MG63 (cell line): ENCODE measurements around the gene CEP128. TPM values are rescaled to one million over a fixed set of nuclear protein-coding genes. Genes with fewer than 3 reads are reported as not detected.

ENCODE experiments used
- DNase-seq: peaks from one replicate; pipeline ENCODE4 v3.0.0-alpha.2; 2020
- H3K27me3 ChIP-seq: fragments of 250-450 bp; sonication (Bioruptor Pico); 2 replicates; pipeline ENCODE4 v1.5.1; 2020; ENCODE audit warnings: mild to moderate bottlenecking, moderate library complexity
- H3K36me3 ChIP-seq: fragments of 250-450 bp; sonication (Bioruptor Pico); 2 replicates; pipeline ENCODE4 v1.5.1; 2020; ENCODE audit warnings: mild to moderate bottlenecking, moderate library complexity
- H3K4me3 ChIP-seq: fragments of 250-450 bp; sonication (Bioruptor Pico); 2 replicates; pipeline ENCODE4 v1.5.1; 2020; ENCODE audit warnings: mild to moderate bottlenecking, moderate library complexity
- H3K9me3 ChIP-seq: fragments of 250-450 bp; sonication (Bioruptor Pico); 2 replicates; pipeline ENCODE4 v1.5.1; 2020; ENCODE audit warnings: mild to moderate bottlenecking, moderate library complexity
- total RNA-seq: library from RNA; depleted of rRNA; stranded (reverse); fragments of >200 nt; shearing (Covaris generic); gene quantifications from 2 replicates; pipeline ENCODE4 v1.2.3, GENCODE V29; 2014; ENCODE audit warnings: low replicate concordance

CEP128 gene
- total RNA-seq, 1 experiment from 2014 or later, result 1.4 TPM

DNA sequence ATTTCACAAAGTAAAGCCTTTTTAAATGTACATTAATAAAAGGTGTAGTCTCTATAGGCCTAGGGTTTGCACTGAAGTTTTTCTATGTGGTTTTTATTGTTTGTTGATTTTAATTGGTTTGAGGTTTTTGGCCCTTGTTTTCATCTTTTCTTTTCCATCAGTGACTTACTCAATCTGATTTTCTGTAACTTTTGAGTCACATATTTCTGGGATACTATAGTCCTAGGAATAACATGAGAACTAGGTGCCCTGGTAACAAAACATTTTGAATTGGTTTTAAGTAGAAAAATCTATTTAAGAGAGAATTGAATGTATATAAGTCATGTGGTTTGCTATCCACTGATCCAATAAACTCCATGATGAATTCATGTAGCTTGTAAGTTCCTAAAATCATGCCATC lies 311.9 kb downstream of the CEP128 start:
- H3K9me3 ChIP-seq, result no peaks in the 10 kb centered on the region
- H3K27me3 ChIP-seq, result no peaks in the 10 kb centered on the region
- DNase-seq, result no peak

DNA sequence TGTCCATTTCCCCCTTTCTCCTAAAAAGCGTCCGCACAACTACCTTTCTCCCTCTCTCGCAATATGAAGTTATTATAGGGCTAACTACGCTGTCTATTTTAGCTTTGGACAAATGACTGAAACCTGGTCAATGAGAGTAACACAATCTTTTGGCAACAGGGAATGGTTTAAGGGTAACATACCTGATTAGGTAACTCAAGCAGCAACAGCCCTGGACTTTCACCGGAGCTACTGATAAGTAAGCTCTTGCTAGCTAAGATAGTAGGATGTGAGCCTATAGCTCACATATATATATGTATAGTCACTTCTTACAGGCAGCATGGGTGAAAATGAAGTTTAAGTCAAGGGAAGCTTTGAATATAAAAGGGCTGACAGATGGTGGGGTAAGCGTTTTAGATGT lies 313.0 kb downstream of the CEP128 start:
- H3K36me3 ChIP-seq, result no peaks in the 10 kb centered on the region
- no peaks in the 10 kb centered on the region for H3K9me3 ChIP-seq
- H3K27me3 ChIP-seq, result no peaks in the 10 kb centered on the region
- H3K4me3 ChIP-seq, result no peak overlapping the region
- no peak for DNase-seq

More for the DNA sequence above, 311.9 kb downstream of the CEP128 start:
- Histone ChIP-seq H3K4me3 (no peak overlapping the region), H3K36me3 (no peaks in the 10 kb centered on the region)

DNA sequence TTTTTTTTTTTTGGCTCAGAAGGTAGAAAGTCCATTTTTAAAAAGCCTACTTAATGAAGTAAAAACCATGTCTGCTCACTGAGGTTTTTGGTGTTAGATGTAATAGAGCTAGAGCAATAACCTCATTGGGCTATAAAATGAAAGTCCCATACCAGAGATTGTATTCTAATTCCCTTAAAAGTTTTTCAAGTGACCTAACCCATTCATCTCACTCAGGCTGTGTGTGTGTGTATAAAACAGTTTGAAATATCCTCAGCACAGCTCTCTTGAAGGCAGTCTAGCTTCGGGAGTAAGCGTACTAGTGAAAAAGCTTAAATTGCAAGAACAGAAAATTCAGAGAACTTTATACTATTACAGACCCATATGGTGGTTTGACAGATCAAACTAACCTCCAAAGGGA lies 313.8 kb downstream of the CEP128 start:
- no peaks in the 10 kb centered on the region for H3K27me3 ChIP-seq
- no peaks in the 10 kb centered on the region for H3K9me3 ChIP-seq
- no peak for DNase-seq
- no peaks in the 10 kb centered on the region for H3K36me3 ChIP-seq
- no peak overlapping the region for H3K4me3 ChIP-seq

DNA sequence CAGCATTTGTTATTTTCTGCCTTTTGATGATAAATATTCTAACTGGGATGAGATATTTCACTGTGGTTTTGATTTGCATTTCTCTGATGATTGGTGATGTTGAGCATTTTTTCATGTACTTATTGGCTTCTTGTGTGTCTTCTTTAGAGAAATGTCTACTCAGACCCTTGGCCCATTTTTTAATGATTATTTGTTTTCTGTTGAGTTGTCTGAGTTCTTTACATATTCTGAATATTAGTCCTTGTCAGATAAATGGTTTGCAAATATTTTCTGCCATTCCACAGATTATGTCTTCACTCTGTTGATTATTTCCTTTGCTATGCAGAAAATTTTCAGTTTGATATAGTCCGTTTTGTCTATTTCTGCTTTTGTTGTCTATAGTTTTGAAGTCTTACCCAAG lies 317.0 kb downstream of the CEP128 start:
- Histone ChIP-seq H3K9me3 (no peaks in the 10 kb centered on the region), H3K4me3 (no peak overlapping the region)
- DNase-seq, result no peak

DNA sequence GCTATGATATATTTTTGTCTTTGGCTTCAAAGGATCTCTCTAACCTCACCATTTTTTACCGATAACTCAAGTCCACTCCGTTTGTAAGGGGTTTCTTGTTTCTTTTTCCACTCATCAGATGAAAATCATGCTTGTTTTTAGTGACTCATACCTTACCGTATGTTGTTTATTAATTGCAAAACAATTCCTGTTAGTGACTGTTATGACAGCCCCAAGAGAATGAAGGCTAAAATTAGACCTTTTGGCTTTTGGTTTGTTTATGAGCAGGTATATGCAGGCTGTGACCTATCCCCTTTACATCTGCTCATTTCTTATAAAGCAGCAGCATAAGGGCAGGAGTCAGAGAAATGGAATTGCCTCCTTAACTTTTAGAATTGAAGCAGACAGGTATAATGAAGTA lies 319.8 kb downstream of the CEP128 start:
- H3K36me3 ChIP-seq, result no peaks in the 10 kb centered on the region
- no peak for DNase-seq
- no peaks in the 10 kb centered on the region for H3K9me3 ChIP-seq
- no peak overlapping the region for H3K4me3 ChIP-seq
- H3K27me3 ChIP-seq, result no peaks in the 10 kb centered on the region

More for the DNA sequence above, 317.0 kb downstream of the CEP128 start:
- no peaks in the 10 kb centered on the region for H3K36me3 ChIP-seq
- no peaks in the 10 kb centered on the region for H3K27me3 ChIP-seq

DNA sequence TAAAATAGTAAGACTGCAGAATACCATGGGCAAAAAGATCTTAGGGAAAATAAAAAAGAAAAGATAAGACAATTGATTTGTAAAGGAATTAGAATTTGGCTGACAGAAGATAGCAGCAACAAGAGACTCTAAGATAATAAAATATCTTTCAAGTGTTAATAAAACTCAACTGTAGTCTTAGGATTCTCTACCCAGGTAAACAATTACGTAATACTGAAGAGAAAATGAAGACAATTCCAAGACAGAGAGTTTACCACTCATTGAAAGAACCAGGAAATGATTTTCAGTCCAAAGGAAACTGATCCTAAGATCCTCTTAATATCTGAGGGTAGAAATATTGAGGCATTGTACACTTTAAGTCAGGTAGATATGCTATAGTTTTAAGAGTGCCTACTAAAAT lies 321.1 kb downstream of the CEP128 start:
- Histone ChIP-seq H3K9me3 (no peaks in the 10 kb centered on the region), H3K27me3 (no peaks in the 10 kb centered on the region), H3K36me3 (no peaks in the 10 kb centered on the region), H3K4me3 (no peak overlapping the region)
- DNase-seq, result no peak

DNA sequence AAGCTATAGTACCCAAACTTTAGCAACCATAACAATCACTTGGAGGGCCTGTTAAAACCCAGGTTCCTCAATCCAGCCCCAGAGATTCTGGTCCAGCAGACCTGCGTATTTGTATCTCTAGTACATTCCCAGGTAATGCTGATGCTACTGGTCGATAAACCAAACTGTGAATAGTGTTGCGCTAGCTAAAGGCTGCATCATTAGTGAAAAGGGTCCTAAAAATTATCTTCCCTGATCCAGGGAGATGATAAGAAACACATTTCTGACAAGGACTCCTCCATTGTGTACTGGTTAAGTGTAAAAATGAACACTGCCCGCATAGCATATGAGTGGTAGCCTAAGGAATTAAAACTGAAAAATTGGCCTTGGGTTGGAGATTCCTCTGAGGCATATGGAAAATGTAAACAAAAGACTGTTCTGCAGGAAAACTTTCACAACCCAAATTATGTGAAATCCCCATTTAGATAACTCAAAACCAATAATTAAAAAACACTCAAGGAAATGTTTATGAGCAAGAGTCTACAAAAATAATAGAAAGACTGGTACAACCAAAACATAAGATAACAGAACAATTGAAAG lies 322.7 kb downstream of the CEP128 start:
- no peak for DNase-seq
- H3K36me3 ChIP-seq, result no peaks in the 10 kb centered on the region
- H3K9me3 ChIP-seq, result no peaks in the 10 kb centered on the region

DNA sequence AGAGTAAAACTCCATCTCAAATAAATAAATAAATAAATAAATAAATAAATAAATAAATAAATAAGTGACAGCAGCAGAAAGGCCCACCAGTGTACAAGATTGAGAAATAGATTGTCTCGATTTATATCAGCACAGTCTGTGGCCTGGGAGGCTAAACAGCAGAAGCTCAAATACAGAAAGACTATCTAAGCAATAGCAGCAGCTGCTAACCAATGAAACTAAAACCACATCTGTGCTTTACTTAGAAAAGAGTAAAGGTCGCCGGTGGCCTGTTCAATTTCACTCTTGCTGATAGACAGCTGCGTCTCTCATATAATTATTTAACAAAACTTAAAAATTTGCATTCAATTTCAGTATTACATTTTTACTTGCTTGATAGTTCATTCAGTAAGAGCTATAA lies 325.7 kb downstream of the CEP128 start:
- no peak for DNase-seq
- Histone ChIP-seq H3K36me3 (no peaks in the 10 kb centered on the region), H3K4me3 (no peak overlapping the region), H3K27me3 (no peaks in the 10 kb centered on the region), H3K9me3 (no peaks in the 10 kb centered on the region)

More for the DNA sequence above, 322.7 kb downstream of the CEP128 start:
- Histone ChIP-seq H3K4me3 (no peak overlapping the region), H3K27me3 (no peaks in the 10 kb centered on the region)

DNA sequence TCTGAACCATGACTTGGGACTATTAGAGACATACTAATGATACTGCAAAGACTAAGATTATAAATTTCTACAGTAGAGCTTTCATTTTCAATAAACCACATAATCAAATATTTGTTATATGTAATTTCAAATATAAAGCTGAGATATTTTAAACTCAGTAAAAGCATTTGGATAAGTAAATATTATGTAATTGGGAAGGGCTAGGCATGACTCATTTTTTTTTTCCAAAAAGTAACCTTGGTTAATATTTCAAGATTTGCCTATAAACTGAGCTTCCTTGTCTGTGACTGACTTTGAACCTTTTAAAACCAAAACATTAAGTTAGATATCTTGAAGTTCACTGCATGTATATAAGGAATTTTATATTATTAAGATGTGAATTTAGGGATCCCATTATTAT lies 332.5 kb downstream of the CEP128 start:
- Histone ChIP-seq H3K9me3 (no peaks in the 10 kb centered on the region), H3K27me3 (no peaks in the 10 kb centered on the region), H3K4me3 (no peak overlapping the region), H3K36me3 (no peaks in the 10 kb centered on the region)
- DNase-seq, result no peak

DNA sequence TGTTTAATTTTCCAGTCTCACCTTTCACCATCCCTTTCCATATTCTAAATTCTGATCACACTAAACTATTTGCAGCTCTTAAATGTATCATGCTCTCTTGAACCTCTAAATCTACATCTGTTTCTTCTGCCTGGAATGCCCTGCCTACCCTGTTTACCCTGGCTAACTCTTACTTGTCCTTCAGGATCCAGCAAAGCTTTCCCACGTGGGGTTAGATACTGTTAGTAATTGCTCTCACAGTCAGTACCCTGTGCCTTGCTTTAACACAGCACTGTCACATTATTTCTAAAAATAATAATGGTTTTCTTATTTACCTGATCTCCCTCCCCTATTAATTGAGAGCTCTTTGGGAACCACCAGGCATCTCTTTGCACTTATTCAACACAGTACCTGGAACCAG lies 333.0 kb downstream of the CEP128 start:
- H3K36me3 ChIP-seq, result no peaks in the 10 kb centered on the region
- no peak overlapping the region for H3K4me3 ChIP-seq
- no peaks in the 10 kb centered on the region for H3K27me3 ChIP-seq
- H3K9me3 ChIP-seq, result no peaks in the 10 kb centered on the region
- DNase-seq, result no peak

DNA sequence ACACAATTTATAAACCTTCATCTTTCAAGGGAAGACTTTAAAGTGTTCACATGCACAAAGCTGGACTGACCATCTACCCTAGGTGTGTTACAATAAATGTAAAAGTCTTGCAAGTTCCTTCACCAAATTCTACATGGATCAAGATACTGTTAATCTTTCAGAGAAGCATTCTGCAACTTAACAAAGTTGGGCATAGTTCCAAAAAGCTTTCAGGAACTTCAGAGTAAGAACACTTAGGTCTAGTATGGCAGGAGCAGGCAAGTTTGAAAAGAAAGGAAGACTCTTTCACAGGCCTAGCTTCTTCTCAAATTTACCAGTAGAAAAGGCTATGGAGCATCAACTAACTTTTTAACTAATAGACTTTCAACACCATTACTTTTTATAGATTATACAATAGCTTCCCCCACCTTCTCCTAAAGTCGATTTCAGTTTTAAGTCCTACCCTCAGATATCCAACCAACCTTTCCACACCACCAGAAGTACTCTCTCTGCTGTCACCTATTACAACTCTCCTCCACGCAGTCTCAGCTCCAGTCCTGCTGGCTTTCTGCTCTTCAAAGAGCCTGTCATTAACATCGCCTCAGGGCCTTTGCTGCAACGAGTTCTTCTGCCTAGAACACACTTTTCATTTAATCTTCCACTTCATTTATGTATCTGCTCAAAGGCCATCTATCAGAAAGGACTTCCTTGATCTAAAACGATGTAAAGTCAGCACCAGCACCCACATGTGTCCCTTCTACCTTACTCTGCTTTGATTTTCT lies 333.9 kb downstream of the CEP128 start:
- H3K9me3 ChIP-seq, result no peaks in the 10 kb centered on the region
- DNase-seq, result no peak
- H3K4me3 ChIP-seq, result no peak overlapping the region
- no peaks in the 10 kb centered on the region for H3K27me3 ChIP-seq
- no peaks in the 10 kb centered on the region for H3K36me3 ChIP-seq

DNA sequence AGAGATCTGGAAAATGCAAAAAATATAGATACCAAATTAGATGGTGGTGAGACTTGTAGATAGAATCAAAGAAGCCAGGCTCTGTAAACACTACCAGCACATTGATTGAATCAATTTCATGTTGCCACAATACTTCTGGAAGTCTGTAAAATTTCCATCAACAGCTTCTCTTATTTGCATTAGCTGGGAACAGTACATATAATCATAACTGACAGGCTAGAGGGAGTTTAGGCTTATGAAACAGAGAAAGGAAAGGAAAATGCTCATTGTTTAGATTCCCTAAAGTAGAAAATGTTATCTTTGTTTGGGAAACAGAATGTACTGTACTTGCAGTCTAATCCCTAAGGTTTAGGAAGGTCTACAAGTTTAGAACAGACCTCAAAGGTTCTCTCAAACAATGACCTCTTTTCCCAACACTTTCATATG lies 335.2 kb downstream of the CEP128 start:
- no peaks in the 10 kb centered on the region for H3K27me3 ChIP-seq
- DNase-seq, result no peak
- no peaks in the 10 kb centered on the region for H3K9me3 ChIP-seq
- no peak overlapping the region for H3K4me3 ChIP-seq
- H3K36me3 ChIP-seq, result no peaks in the 10 kb centered on the region

DNA sequence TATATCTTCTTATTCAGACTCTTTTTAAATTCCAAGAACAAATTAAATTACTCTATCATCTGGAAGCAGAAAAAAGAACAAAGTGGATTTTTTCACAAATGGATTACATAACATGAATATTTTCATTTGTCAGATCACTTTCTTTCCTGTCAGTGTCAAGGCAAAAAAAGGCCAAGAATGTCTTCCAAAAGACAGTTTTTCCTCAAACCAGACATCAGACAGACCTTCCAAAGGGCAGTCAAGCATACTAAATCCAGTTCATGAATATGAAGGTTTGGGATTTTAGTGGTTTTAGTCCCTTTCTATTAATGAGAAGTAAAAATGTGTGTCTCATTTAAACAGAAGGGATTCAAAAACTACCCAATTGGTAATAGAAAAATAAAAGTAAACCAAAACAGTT lies 336.0 kb downstream of the CEP128 start:
- no peaks in the 10 kb centered on the region for H3K36me3 ChIP-seq
- no peak for DNase-seq
- H3K9me3 ChIP-seq, result no peaks in the 10 kb centered on the region
- no peaks in the 10 kb centered on the region for H3K27me3 ChIP-seq
- no peak overlapping the region for H3K4me3 ChIP-seq

DNA sequence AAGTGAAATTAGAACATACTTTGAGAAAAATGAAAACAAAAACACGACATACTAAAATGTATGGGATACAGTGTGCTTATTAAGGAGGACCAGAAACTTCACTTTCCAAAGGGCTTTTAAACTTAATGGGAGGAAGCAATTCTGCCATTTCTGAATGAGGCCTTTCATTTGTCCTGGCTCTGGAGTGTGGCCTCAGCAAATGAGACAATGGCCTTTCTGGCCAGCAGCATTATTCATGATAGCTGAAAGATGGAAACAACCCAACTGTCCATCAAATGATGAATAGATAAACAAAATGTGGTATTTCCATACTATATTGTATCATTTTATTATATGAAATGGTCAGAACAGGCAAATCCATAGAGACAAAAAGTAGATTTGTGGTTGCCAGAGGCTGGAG lies 338.6 kb downstream of the CEP128 start:
- no peak overlapping the region for H3K4me3 ChIP-seq
- no peaks in the 10 kb centered on the region for H3K9me3 ChIP-seq

DNA sequence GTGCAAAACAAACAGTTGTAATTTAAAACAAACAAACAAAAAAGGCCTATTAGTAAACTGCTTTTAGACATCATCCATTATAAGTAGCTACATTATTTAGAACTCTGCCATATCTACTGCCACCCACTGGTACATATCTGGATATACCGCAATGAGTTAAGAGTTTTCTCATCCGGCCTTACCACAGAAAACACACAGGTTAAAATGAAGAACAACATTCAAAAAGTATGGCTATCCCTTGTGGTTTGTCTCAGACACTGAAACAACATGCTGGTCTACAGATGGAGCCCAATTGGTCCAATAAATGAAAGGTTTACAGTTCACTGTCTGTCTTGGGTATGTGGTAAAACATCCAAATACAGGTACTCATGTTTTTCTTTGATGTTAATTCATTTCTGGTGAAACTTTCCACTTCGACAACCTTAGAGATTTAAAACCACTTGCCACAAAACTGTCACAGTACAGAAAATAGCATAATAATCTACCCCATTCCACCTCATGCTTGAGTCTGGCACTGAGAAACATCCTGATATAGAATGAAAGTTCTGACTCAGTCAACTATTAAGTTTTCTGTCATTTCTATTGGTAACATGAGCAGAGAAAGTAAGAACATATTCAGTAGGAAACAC lies 354.3 kb downstream of the CEP128 start:
- H3K9me3 ChIP-seq, result no peaks in the 10 kb centered on the region
- no peak for DNase-seq
- H3K36me3 ChIP-seq, result no peaks in the 10 kb centered on the region
- no peaks in the 10 kb centered on the region for H3K27me3 ChIP-seq
- no peak overlapping the region for H3K4me3 ChIP-seq

More for the DNA sequence above, 338.6 kb downstream of the CEP128 start:
- Histone ChIP-seq H3K27me3 (no peaks in the 10 kb centered on the region), H3K36me3 (no peaks in the 10 kb centered on the region)
- no peak for DNase-seq

DNA sequence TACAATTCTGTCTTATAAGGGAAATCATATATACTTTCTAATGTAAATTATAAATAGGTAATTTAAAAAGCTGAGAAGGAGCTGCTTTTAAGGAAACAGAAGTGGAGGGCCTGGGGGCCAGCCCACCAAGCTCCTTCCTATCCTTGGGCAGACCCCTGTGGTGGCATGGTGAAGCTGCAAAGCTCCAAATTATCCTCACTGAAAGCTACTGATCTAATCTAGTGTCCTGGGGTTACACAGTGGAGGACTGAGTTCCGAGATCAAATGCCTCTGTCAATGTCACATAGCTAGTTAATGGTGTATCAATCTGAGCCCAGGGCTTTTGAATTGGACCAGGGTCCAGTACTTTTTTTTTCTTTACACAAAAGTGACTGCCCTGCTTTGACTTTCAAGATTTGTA lies 355.4 kb downstream of the CEP128 start:
- H3K4me3 ChIP-seq, result no peak overlapping the region
- H3K36me3 ChIP-seq, result no peaks in the 10 kb centered on the region
- no peaks in the 10 kb centered on the region for H3K9me3 ChIP-seq
- DNase-seq, result no peak
- no peaks in the 10 kb centered on the region for H3K27me3 ChIP-seq

DNA sequence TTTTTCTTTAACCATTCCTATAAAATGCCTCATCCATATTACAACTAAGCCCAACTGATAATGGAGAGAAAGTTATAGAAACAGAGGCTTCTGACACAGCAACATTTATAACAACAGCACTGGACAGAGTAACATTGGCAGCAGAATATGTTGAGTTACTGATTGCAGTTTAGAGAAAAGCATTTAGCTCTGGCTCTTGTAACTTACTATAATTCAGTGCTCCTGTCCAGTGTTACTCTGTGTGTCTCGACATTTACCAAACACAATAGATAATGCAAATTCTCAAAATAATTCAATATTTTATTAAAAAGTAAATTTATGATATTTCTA lies 356.1 kb downstream of the CEP128 start:
- H3K9me3 ChIP-seq, result no peaks in the 10 kb centered on the region
- no peaks in the 10 kb centered on the region for H3K27me3 ChIP-seq
- DNase-seq, result no peak
- no peak overlapping the region for H3K4me3 ChIP-seq
- H3K36me3 ChIP-seq, result no peaks in the 10 kb centered on the region
